NCI-H2107 (cell line): Measurements from ENCODE around the gene TPBGL.

ENCODE experiments used
- DNase-seq: peaks from one replicate; lab custom pipeline; 2025; lab: John Stamatoyannopoulos, UW

The TPBGL gene, protein sequence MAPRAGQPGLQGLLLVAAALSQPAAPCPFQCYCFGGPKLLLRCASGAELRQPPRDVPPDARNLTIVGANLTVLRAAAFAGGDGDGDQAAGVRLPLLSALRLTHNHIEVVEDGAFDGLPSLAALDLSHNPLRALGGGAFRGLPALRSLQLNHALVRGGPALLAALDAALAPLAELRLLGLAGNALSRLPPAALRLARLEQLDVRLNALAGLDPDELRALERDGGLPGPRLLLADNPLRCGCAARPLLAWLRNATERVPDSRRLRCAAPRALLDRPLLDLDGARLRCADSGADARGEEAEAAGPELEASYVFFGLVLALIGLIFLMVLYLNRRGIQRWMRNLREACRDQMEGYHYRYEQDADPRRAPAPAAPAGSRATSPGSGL

GRCh38 chr11:75240311-75241035, at the start of gene TPBGL:
TPBGL (plus strand) TSS chr11:75240774; CDS start chr11:75241050, 276 bp downstream.
- no peak for DNase-seq

DNA sequence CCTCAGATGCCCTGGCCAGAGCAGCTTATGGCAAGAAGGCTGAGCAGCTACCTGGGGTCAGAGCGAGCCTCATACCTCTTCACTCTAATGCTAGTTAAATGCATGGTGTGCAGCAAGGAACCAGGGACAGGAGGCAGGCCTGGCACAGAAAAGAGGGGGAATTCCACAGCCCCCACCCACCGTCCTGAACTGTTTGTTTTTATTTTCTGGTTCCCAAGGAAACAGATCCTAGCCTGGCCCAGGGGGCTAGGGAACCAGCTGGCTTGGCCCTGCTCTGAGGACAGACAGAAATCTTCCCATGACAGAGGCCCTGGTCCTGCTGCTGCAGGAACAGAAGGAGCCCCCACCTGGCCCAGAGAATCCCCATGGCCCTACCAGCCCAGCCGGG, 49.2 kb upstream of the TPBGL start:
- DNase-seq: no peak

DNA sequence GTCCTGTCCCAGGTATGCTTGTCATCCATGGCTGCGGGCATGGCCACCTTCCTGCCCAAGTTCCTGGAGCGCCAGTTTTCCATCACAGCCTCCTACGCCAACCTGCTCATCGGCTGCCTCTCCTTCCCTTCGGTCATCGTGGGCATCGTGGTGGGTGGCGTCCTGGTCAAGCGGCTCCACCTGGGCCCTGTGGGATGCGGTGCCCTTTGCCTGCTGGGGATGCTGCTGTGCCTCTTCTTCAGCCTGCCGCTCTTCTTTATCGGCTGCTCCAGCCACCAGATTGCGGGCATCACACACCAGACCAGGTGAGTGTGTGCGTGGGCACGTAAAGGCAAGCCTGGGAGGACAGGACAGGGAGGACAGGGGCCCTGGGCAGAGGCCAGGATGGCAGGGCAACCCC, 47.3 kb upstream of the TPBGL start:
- DNase-seq: no peak

DNA sequence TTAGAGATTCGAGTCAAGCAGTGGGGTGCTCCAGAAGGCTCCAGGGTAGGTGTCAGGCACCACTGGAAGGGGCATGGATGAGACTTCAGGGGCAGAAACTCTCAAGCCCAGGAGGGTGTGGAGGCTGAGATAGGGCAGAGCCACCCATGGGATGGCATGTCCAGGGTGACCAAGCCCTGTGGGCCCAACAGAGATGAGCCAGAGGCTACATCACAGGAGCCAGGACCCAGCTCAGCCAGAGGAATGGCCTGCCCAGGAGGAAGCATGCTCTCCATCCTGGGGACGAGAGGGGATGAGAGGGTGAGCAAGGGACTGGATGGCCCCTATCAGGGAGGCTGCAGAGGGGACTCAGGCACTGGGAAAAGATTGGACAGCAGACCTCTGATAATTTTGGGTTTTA, 46.9 kb upstream of the TPBGL start:
- DNase-seq: no peak

- no peak for DNase-seq
These were observed 46.4 kb upstream of the TPBGL start for GRCh38 chr11:75194147-75194546.

DNA sequence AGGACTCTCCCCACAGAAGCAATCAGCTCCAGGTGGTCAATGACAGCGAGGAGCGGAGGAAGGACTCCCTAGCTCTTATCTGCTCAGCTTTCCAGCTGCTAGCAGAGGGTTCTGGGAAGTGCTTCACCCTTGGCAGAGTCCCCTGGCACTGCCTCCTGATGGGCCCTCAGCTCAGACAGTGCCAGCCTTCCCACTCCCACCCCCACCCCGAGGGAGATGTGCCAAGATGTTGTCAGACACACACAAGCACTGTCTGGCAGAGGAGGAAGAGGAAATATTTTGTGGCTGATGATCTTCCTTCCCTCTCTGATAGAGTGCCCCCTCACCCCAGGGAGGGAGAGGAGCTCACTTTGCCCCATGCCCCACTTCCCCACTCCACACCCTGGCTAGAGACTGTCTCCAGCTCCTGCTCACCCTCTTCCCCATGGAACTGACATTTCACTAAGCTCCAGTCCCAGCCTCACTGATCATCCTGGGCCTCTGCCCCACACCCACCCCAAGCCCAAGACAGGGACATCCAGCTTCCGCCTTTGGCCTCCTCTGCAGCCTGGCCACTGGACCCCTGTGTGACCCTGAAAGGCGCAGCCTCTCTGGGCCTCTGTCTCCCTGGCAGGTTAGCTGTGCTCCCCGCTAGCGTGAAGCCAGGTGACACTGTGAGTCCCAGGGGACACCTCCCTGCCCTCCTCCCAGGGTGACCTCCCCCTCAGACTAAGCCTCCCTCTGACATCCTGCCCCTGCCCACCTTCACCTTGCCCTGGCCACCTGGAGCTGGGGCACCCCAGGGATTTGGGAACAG, 45.2 kb upstream of the TPBGL start:
- no peak for DNase-seq

GRCh38 chr11:75196426-75196825, 44.1 kb upstream of the TPBGL start:
- no peak for DNase-seq

DNA sequence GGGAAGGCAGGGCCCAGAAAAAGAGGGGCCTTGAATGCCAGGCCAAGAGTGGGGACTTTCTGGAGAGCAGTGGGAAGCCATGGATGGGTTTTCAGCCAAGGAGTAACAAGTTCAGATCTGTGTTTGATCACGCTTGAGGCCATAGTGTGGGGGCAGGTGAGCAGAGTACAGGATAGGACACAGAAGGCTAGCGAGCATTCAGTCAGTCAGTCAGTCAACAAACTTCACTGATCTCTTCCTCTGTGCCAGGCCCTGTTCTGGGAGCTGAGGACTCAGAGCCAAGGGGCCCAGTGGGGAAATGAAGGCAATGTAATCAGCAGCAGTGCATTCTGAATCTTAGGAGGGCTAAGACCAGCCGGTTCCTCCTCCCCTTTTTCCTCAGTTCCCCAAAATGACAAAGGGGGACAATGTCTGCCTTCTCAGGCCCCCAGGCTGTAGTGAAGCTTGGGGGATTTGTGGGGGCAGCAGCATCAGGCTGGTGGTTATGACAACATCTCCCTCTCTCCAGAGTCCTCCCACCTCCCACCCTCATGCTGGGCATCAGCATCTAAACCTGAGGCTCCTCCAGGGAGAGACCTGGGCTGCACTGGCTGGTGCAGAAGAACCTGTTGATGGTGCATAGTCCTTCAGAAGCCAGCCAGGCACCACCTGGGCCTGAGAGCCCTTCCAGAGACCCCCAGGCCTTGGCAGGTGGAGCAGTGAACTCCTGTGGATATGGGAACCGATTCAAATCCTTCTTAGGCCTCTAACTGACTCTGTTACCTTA, 42.9 kb upstream of the TPBGL start:
- DNase-seq: no peak

DNA sequence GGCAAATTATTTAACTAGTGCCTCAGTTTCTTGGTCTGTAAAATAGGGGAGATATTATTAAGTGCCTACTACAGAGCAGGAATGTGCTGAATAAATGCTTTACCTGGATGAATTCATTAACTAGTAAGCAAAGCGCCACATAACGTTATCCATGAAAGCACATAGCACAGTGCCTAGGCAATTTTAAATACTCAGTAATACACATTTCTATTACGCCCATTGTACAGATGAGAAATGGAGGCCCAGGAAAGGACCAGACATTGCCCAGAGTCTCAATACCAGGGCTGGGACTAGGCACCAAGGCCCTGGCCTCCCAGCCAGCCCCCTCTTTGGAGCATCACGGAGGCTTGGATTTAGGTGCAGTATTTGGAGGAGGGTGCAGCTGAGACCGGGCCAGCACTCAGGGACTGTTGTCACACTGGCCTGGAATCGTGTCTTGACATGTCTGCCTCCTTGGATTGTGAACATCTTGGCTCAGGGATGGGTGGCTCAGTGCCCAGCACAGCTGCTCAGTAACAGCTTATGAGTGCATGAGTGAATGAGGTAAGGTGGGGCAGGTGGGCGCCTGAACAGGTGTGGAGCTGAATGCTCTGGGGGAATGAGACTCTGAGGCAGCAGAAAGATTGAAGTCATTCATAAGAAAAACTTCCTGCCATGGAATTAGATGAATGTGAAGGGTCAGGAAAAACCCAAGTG, 42.1 kb upstream of the TPBGL start:
- no peak for DNase-seq

- no peak for DNase-seq
These were observed 41.1 kb upstream of the TPBGL start for GRCh38 chr11:75199412-75199955.

- DNase-seq: no peak
These were observed 40.5 kb upstream of the TPBGL start for GRCh38 chr11:75200051-75200450.

GRCh38 chr11:75200531-75200930, 40.0 kb upstream of the TPBGL start:
- DNase-seq: no peak

DNA sequence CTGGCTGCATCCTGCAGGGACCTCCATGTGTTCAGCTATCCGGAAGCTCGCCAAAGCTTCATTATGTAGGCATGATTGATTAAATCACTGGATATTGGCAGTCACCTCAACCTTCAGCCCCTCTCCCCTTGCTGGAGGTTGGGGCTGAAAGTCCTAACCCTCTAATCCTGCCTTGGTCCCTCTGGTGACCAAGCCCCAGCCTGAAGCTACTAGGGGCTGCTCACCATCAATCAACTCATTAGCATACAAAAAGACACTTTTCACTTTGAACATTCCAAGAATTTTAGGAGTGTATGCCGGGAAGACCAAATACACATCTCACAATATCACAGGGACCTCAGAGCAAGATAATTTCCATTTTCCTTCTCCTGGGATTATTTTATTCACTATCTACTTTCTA, 38.8 kb upstream of the TPBGL start:
- DNase-seq: no peak

- no peak for DNase-seq
These were observed 38.4 kb upstream of the TPBGL start for GRCh38 chr11:75202195-75202594.

GRCh38 chr11:75203138-75203537, 37.4 kb upstream of the TPBGL start:
- DNase-seq: no peak

DNA sequence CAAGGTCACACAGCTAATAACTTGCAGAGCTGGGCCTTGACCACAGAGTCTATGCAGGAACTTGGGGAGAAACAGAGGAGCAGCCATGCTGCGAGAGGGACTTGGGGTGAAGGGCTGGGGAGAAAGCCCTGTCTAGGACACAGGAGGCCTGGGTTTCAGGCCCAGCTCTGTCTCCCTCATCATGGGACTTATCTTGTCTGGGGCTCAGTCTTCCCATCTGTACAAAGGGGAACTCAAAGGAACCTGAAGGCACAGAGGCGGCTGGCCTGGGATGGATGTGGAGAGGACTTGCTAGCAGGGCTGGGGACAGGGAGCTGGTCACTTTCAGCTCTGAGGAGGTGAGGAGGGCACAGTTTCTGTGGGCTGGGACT, 36.9 kb upstream of the TPBGL start:
- DNase-seq: no peak

DNA sequence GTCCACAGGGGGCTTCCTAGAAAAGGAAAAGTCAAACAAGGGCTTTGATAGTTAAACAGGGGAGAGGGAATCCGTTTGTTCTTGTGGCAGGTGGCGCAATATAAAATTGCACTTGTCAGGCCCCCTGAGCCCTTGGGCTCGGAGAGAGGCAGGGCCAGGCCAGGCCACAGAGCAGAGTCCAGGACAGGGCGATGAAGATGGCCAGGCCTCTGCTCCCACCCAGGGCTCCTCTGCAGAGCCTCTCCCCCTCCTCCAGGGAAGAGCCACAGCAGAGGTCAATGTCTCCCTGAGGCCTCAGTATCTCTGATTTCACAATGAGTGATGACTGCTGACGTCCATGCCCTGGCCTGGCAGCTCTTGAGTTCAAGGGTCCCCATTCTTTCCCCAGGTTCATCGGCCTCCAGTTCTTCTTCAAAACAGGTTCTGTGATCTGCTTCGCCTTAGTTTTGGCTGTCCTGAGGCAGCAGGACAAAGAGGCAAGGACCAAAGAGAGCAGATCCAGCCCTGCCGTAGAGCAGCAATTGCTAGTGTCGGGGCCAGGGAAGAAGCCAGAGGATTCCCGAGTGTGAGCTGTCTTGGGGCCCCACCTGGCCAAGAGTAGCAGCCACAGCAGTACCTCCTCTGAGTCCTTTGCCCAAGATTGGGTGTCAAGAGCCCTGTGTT, 36.4 kb upstream of the TPBGL start:
- no peak for DNase-seq

GRCh38 chr11:75204685-75205563, 35.6 kb upstream of the TPBGL start:
- peak; percentile 52 for DNase-seq

- no peak for DNase-seq
These were observed 35.0 kb upstream of the TPBGL start for GRCh38 chr11:75205564-75206020.
